Neural cell (in vitro differentiated cells): Measurements from ENCODE around the gene AKR1C1.

ENCODE experiments used
- EZH2 ChIP-seq: fragments of 200-600, 300-800 bp; shearing (Covaris generic), sonication (generic); IDR thresholded peaks from 2 replicates; pipeline ENCODE4 v1.6.1; 2014; ENCODE audit warnings: antibody characterized with exemption, low read length, borderline replicate concordance, mild to moderate bottlenecking; ENCODE audit not compliant: insufficient read depth, poor library complexity, severe bottlenecking
- TAF1 ChIP-seq: IDR thresholded peaks from 2 replicates; pipeline ENCODE4 v1.6.1; 2012; ENCODE audit warnings: low read depth
- TF ChIP-seq, protein P1 (sequence below): fragments of 450-650 bp; IDR thresholded peaks from 2 replicates; pipeline ENCODE4 v1.5.1; 2014; ENCODE audit warnings: antibody characterized with exemption, mild to moderate bottlenecking, moderate library complexity; ENCODE audit not compliant: poor library complexity, severe bottlenecking

DNA sequence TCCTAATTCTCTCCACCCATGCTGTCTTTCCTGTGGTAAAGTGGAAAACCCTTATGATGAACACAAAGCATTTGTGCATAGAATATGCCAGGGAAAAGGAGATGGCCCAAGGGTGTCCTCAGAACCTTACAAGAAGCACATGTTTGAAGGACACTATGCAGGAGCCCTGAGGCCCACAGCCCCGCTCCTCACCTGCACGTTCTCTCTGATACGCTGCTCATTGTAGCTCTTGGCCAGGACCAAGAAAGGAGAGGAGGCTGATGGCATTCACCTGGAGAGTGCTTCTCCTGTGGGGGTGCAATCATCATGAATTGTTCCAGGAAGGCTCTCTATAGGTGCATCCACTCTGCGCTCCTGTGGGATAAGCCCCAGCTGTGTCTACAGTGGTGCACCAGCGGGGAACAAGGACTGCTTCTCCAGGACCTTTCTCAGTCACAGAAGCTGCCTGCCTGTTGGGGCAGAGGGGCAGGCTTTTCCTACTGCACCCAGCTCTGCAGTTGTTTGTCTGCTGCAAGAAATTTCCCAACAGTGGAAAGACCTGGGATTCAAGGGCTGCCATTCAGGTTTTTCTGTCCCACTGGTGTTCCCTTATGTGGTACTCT lies 20.5 kb downstream of the AKR1C1 start:
- TF ChIP-seq, protein P1, sequence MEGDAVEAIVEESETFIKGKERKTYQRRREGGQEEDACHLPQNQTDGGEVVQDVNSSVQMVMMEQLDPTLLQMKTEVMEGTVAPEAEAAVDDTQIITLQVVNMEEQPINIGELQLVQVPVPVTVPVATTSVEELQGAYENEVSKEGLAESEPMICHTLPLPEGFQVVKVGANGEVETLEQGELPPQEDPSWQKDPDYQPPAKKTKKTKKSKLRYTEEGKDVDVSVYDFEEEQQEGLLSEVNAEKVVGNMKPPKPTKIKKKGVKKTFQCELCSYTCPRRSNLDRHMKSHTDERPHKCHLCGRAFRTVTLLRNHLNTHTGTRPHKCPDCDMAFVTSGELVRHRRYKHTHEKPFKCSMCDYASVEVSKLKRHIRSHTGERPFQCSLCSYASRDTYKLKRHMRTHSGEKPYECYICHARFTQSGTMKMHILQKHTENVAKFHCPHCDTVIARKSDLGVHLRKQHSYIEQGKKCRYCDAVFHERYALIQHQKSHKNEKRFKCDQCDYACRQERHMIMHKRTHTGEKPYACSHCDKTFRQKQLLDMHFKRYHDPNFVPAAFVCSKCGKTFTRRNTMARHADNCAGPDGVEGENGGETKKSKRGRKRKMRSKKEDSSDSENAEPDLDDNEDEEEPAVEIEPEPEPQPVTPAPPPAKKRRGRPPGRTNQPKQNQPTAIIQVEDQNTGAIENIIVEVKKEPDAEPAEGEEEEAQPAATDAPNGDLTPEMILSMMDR = no peak
- TF ChIP-seq EZH2 = no peak
- no peak for TF ChIP-seq TAF1
